ENCODE results near the gene NMUR1.
A peak's percentile ranks its signal among the peaks of the same experiment; 100 is the strongest.
"Not testable (repeated sequence)": the region's sequence is repeated elsewhere in the genome, so short reads cannot be mapped to it uniquely, and the experiment has no call there.

The NMUR1 gene

GRCh38 chr2:231568098-231568784, 38.0 kb upstream of the NMUR1 start:
- Histone ChIP-seq H3K4me3 (ENCODE audit: low read depth in 1 of 2, low read length in 2 of 2) (no peak overlapping the region), H3K4me1 (ENCODE audit: insufficient read depth, low read length) (no peaks in the 10 kb centered on the region), H3K9me3 (ENCODE audit: low read length) (no peaks in the 10 kb centered on the region), H3K27me3 (ENCODE audit: control insufficient read depth in 1 of 2, insufficient read depth in 2 of 2, low read length in 2 of 2) (no peaks in the 10 kb centered on the region), H3K9ac (ENCODE audit: low read length) (no peak overlapping the region), H3K27ac (ENCODE audit: low read depth, low read length) (no peak overlapping the region), H3K36me3 (ENCODE audit: insufficient read depth, low read length) (no peaks in the 10 kb centered on the region)

GRCh38 chr2:231567159-231567558, 36.9 kb upstream of the NMUR1 start:
- Histone ChIP-seq H3K4me1 (ENCODE audit: insufficient read depth, low read length) (no peaks in the 10 kb centered on the region), H3K36me3 (ENCODE audit: insufficient read depth, low read length) (no peaks in the 10 kb centered on the region), H3K27ac (ENCODE audit: low read depth, low read length) (no peak overlapping the region), H3K9ac (ENCODE audit: low read length) (no peak overlapping the region), H3K27me3 (ENCODE audit: control insufficient read depth in 1 of 2, insufficient read depth in 2 of 2, low read length in 2 of 2) (no peaks in the 10 kb centered on the region), H3K9me3 (ENCODE audit: low read length) (no peaks in the 10 kb centered on the region), H3K4me3 (ENCODE audit: low read depth in 1 of 2, low read length in 2 of 2) (no peak overlapping the region)

GRCh38 chr2:231565887-231566594, 35.8 kb upstream of the NMUR1 start:
- Histone ChIP-seq H3K4me3 (ENCODE audit: low read depth in 1 of 2, low read length in 2 of 2) (no peak overlapping the region), H3K9me3 (ENCODE audit: low read length) (no peaks in the 10 kb centered on the region), H3K27me3 (ENCODE audit: control insufficient read depth in 1 of 2, insufficient read depth in 2 of 2, low read length in 2 of 2) (no peaks in the 10 kb centered on the region), H3K4me1 (ENCODE audit: insufficient read depth, low read length) (no peaks in the 10 kb centered on the region), H3K9ac (ENCODE audit: low read length) (no peak overlapping the region), H3K27ac (ENCODE audit: low read depth, low read length) (no peak overlapping the region), H3K36me3 (ENCODE audit: insufficient read depth, low read length) (no peaks in the 10 kb centered on the region)

GRCh38 chr2:231563378-231563961, 33.2 kb upstream of the NMUR1 start:
- Histone ChIP-seq H3K4me3 (ENCODE audit: low read depth in 1 of 2, low read length in 2 of 2) (no peak overlapping the region), H3K36me3 (ENCODE audit: insufficient read depth, low read length) (no peaks in the 10 kb centered on the region), H3K27me3 (ENCODE audit: control insufficient read depth in 1 of 2, insufficient read depth in 2 of 2, low read length in 2 of 2) (no peaks in the 10 kb centered on the region), H3K9me3 (ENCODE audit: low read length) (no peaks in the 10 kb centered on the region), H3K9ac (ENCODE audit: low read length) (no peak overlapping the region), H3K27ac (ENCODE audit: low read depth, low read length) (no peak overlapping the region), H3K4me1 (ENCODE audit: insufficient read depth, low read length) (no peaks in the 10 kb centered on the region)

- Histone ChIP-seq H3K9ac (ENCODE audit: low read length) (no peak overlapping the region), H3K27me3 (ENCODE audit: control insufficient read depth in 1 of 2, insufficient read depth in 2 of 2, low read length in 2 of 2) (no peaks in the 10 kb centered on the region), H3K36me3 (ENCODE audit: insufficient read depth, low read length) (no peaks in the 10 kb centered on the region), H3K4me1 (ENCODE audit: insufficient read depth, low read length) (peaks cover 9% of the 10 kb centered on the region), H3K27ac (ENCODE audit: low read depth, low read length) (peak overlapping the region; percentile 34), H3K4me3 (ENCODE audit: low read depth in 1 of 2, low read length in 2 of 2) (no peak overlapping the region), H3K9me3 (ENCODE audit: low read length) (no peaks in the 10 kb centered on the region)
These were observed 27.4 kb upstream of the NMUR1 start for GRCh38 chr2:231557571-231558217.

- no peak overlapping the region for H3K4me3 ChIP-seq (ENCODE audit: low read depth in 1 of 2, low read length in 2 of 2)
- H3K4me1 ChIP-seq (ENCODE audit: insufficient read depth, low read length): peaks cover 9% of the 10 kb centered on the region
- no peaks in the 10 kb centered on the region for H3K36me3 ChIP-seq (ENCODE audit: insufficient read depth, low read length)
- H3K27me3 ChIP-seq (ENCODE audit: control insufficient read depth in 1 of 2, insufficient read depth in 2 of 2, low read length in 2 of 2): no peaks in the 10 kb centered on the region
- peak overlapping the region; percentile 34 for H3K27ac ChIP-seq (ENCODE audit: low read depth, low read length)
- H3K9ac ChIP-seq (ENCODE audit: low read length): no peak overlapping the region
- H3K9me3 ChIP-seq (ENCODE audit: low read length): no peaks in the 10 kb centered on the region
These were observed 26.7 kb upstream of the NMUR1 start for GRCh38 chr2:231556981-231557380.

GRCh38 chr2:231556496-231556895, 26.3 kb upstream of the NMUR1 start:
- not testable (repeated sequence) for H3K36me3 ChIP-seq (ENCODE audit: insufficient read depth, low read length); H3K27me3 ChIP-seq (ENCODE audit: control insufficient read depth in 1 of 2, insufficient read depth in 2 of 2, low read length in 2 of 2); H3K4me3 ChIP-seq (ENCODE audit: low read depth in 1 of 2, low read length in 2 of 2); H3K9ac ChIP-seq (ENCODE audit: low read length); H3K27ac ChIP-seq (ENCODE audit: low read depth, low read length); H3K9me3 ChIP-seq (ENCODE audit: low read length); H3K4me1 ChIP-seq (ENCODE audit: insufficient read depth, low read length)

GRCh38 chr2:231554748-231555545, 24.7 kb upstream of the NMUR1 start:
- no peaks in the 10 kb centered on the region for H3K27me3 ChIP-seq (ENCODE audit: control insufficient read depth in 1 of 2, insufficient read depth in 2 of 2, low read length in 2 of 2)
- H3K27ac ChIP-seq (ENCODE audit: low read depth, low read length): peak overlapping the region; percentile 35
- H3K9ac ChIP-seq (ENCODE audit: low read length): no peak overlapping the region
- no peaks in the 10 kb centered on the region for H3K36me3 ChIP-seq (ENCODE audit: insufficient read depth, low read length)
- no peaks in the 10 kb centered on the region for H3K9me3 ChIP-seq (ENCODE audit: low read length)
- peaks cover 9% of the 10 kb centered on the region for H3K4me1 ChIP-seq (ENCODE audit: insufficient read depth, low read length)
- peak overlapping the region; percentile 17 to 32 for H3K4me3 ChIP-seq (ENCODE audit: low read depth in 1 of 2, low read length in 2 of 2)

- H3K9me3 ChIP-seq (ENCODE audit: low read length): no peaks in the 10 kb centered on the region
- no peak overlapping the region for H3K9ac ChIP-seq (ENCODE audit: low read length)
These were observed 24.1 kb upstream of the NMUR1 start for GRCh38 chr2:231554327-231554726.

GRCh38 chr2:231552752-231553151, 22.5 kb upstream of the NMUR1 start:
- H3K4me1 ChIP-seq (ENCODE audit: insufficient read depth, low read length): peaks cover 9% of the 10 kb centered on the region
- H3K9ac ChIP-seq (ENCODE audit: low read length): no peak overlapping the region
- H3K36me3 ChIP-seq (ENCODE audit: insufficient read depth, low read length): no peaks in the 10 kb centered on the region
- H3K9me3 ChIP-seq (ENCODE audit: low read length): no peaks in the 10 kb centered on the region
- no peaks in the 10 kb centered on the region for H3K27me3 ChIP-seq (ENCODE audit: control insufficient read depth in 1 of 2, insufficient read depth in 2 of 2, low read length in 2 of 2)
- no peak overlapping the region for H3K4me3 ChIP-seq (ENCODE audit: low read depth in 1 of 2, low read length in 2 of 2)
- H3K27ac ChIP-seq (ENCODE audit: low read depth, low read length): no peak overlapping the region

More at GRCh38 chr2:231554327-231554726, 24.1 kb upstream of the NMUR1 start:
- Histone ChIP-seq H3K27me3 (ENCODE audit: control insufficient read depth in 1 of 2, insufficient read depth in 2 of 2, low read length in 2 of 2) (no peaks in the 10 kb centered on the region), H3K4me3 (ENCODE audit: low read depth in 1 of 2, low read length in 2 of 2) (peak overlapping the region in 1 of 2 donors; percentile 32), H3K4me1 (ENCODE audit: insufficient read depth, low read length) (peaks cover 9% of the 10 kb centered on the region), H3K27ac (ENCODE audit: low read depth, low read length) (peak overlapping the region; percentile 35), H3K36me3 (ENCODE audit: insufficient read depth, low read length) (no peaks in the 10 kb centered on the region)

Measured in muscle layer of colon (tissue), 2 donors.